GM19468 (cell line): Measurements from ENCODE around the gene PPIP5K1.

Experiments used
- ATAC-seq: cut with Tn5 transposase; IDR thresholded peaks from one replicate; pipeline ENCODE4 v1.9.1; 2021; ENCODE audit warnings: mild to moderate bottlenecking, moderate library complexity, moderate number of reproducible peaks; ENCODE audit not compliant: unreplicated experiment; ENCODE audit errors: extremely low read depth

The PPIP5K1 gene

DNA sequence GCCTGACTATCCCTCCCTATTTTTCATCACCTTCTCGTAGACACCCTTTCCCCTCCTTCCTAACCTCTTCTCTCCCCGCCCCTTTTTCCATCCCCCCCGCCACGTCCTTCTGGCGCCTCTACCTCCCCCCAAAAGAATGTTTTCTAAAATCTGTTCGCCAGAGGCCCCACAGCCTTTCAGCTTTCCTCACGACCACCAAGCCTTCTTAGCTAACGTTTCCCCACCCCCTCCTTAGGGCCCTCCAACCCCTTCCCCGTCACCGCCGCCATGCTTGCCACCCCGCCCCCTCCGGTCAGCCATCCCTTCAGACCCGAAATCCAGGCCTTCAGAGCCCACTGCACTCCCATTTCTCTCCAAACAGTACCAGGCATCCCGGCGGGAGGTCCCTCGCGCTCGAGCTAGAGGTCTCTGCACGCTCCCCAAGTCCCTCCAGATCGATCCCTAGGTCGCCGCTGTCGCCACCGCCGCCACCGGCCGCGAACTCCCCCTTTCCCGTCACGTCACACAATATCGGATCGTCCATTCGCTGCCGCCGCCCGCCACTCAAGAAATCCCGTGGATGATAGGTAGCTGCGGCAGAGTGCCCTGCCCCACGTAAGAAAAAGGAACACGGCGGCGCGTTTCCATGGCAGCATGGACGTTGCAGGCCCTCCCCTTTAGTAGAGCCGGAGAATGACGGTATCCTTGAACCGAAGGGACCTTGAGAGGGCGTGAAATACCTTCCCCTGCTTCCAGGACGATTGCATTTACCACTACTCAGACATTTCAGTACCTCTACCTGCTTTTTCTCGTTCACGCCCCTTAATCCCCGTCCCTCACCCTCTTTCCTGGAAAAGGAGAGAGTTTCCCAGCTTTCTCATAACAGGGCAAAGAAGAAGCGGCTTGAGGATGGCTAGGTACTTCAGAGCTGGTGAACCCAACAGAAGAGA lies 97.1 kb downstream of the PPIP5K1 start, which contains the start of gene TP53BP1:
Gene TP53BP1, minus strand, starts transcription at position 484 of the 929 bp plus-strand sequence. Its CDS starts 113 bp downstream, at position 371.
- peak; percentile 67 for ATAC-seq

DNA sequence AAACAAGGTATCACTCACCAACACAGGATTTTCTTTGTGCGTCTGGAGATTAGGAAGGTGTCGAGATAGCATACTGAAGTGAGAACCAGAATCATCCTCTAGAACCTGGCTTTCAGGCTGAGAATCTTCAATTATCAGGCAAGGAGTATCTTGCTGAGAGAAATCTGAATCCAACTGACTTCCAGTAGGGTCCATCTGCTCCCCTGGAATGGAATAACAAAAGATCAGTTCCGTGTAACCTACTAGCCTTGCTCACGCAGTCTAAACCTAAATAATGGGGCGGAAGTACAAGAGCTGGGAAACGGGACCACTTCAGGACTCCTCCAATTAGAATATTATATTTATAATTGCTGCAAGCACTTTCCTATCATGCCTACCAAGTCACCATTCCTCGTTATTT lies 97.7 kb downstream of the PPIP5K1 start:
- no peak for ATAC-seq

DNA sequence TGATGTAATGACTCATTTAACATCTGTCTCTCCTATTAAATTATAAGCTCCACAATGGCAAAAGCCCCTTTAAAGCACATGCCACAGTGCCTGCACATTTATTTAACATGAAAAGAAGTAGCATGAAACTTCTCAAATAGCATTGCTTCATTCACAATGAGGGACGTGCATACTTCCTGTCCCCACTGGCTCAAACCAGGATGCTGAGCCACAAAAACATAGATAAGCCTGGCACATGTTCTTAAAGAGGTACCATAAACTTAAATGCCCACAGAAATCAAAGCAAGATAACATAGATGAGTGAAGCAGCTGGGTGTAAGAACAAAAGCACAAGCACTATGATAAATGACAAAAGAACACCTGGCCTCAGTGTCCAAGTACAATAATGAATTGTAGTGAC lies 100.8 kb downstream of the PPIP5K1 start:
- no peak for ATAC-seq

DNA sequence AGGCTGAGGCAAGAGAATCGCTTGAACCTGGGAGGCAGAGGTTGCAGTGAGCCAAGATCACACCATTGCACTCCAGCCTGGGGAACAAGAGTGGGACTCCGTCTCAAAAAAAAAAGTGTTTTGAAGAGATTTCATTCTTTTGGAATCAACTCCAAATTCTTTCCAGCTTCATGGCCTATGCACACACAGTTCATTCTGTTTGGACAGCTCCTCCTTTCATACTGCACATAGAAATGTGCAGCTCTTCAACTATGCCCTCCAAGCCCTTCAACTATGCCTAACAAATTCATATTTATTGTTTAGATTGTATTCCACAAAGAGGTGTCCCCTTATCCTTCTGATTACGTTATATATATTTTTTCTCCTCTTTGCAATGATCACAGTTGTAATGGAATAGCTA lies 101.2 kb downstream of the PPIP5K1 start:
- ATAC-seq, result no peak

DNA sequence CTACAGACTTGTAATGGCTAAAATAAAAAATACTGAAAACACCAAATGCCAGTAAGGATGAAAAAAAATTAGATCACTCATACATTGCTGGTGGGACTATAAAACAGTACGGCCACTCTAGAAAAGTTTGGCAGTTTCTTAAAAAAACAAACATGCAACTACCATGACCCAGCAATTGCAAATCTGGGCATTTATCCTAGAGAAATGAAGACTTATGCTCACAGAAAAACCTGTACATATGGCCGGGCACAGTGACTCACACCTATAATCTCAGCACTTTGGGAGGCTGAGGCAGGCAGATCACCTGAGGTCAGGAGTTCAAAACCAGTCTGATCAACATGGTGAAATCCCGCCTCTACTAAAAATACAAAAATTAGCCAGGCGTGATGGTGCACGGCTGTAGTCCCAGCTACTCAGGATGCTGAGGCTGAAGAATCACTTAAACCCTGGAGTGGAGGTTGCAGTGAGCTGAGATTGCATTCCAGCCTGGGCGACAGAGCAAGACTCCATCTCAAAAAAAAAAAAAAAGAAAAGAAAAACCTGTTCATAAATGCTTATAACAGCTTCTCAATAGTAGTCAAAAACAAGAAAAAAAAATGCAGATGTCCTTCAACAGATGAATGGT lies 102.6 kb downstream of the PPIP5K1 start:
- no peak for ATAC-seq

DNA sequence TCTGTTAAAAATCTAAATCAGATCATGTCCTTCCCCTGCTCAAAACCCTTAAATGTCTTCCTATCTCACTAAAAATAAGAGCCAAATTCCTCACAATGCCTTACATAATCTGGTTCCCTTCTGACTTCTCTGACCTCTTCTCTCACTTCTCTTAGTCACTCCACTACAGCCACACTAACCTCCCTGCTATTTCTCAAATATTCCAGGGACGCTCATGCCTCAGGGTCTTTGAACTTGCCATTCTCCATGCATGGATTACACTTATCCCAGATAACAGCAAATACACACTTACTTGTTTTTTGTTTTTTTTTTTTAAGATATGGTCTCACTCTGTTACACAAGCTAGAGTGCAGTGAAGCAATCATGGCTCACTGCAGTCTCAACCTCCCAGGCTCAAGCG lies 105.6 kb downstream of the PPIP5K1 start:
- ATAC-seq, result no peak
